Measurements from ENCODE around the gene RALBP1.

Gene RALBP1

GRCh38 chr18:9513971-9514512, 38.7 kb downstream of the RALBP1 start:
- DNase-seq: no peak

GRCh38 chr18:9516437-9517064, 41.2 kb downstream of the RALBP1 start:
- no peak for DNase-seq

GRCh38 chr18:9517869-9518268, 42.6 kb downstream of the RALBP1 start:
- no peak for DNase-seq

- no peak for DNase-seq
Observed at GRCh38 chr18:9519399-9519798, 44.1 kb downstream of the RALBP1 start.

- DNase-seq: no peak
Observed at GRCh38 chr18:9520666-9521065, 45.4 kb downstream of the RALBP1 start.

- no peak for DNase-seq
Observed at GRCh38 chr18:9521770-9522169, 46.5 kb downstream of the RALBP1 start.

- no peak for DNase-seq
Observed at GRCh38 chr18:9522952-9523351, 47.6 kb downstream of the RALBP1 start.

GRCh38 chr18:9526458-9526857, 51.1 kb downstream of the RALBP1 start:
- no peak for DNase-seq

- DNase-seq: no peak
Observed at GRCh38 chr18:9530226-9531009, 55.1 kb downstream of the RALBP1 start.

- no peak for DNase-seq
Observed at GRCh38 chr18:9531791-9532410, 56.6 kb downstream of the RALBP1 start.

GRCh38 chr18:9534844-9535243, 59.5 kb downstream of the RALBP1 start:
- no peak for DNase-seq

- no peak for DNase-seq
Observed at GRCh38 chr18:9535430-9535991, 60.2 kb downstream of the RALBP1 start.

GRCh38 chr18:9536354-9537152, 61.2 kb downstream of the RALBP1 start:
- DNase-seq: no peak

- no peak for DNase-seq
Observed at GRCh38 chr18:9537677-9538076, 62.4 kb downstream of the RALBP1 start.

GRCh38 chr18:9539283-9539682, 64.0 kb downstream of the RALBP1 start:
- no peak for DNase-seq

- DNase-seq: no peak
Observed at GRCh38 chr18:9539938-9540337, 64.6 kb downstream of the RALBP1 start.

GRCh38 chr18:9542924-9543323, 67.6 kb downstream of the RALBP1 start:
- DNase-seq: no peak

GRCh38 chr18:9545029-9545428, 69.7 kb downstream of the RALBP1 start:
- no peak for DNase-seq

GRCh38 chr18:9546468-9546867, 71.2 kb downstream of the RALBP1 start:
- DNase-seq: no peak

GRCh38 chr18:9547782-9548181, 72.5 kb downstream of the RALBP1 start:
- peak; percentile 9 for DNase-seq

- DNase-seq: no peak
Observed at GRCh38 chr18:9549405-9549804, 74.1 kb downstream of the RALBP1 start.

GRCh38 chr18:9550429-9550828, 75.1 kb downstream of the RALBP1 start:
- DNase-seq: no peak

GRCh38 chr18:9552191-9552590, 76.9 kb downstream of the RALBP1 start:
- DNase-seq: no peak

All from NCI-H1092 (cell line).